ENCODE data around the gene NECTIN4. TPM values are rescaled to one million over a fixed set of nuclear protein-coding genes. Genes with fewer than 3 reads are reported as not detected.

NECTIN4 gene
- total RNA-seq, 2 donors from 2014 or later: 4.6 to 7.8 TPM

- no peaks in the 10 kb centered on the region for H3K9me3 ChIP-seq
- no peaks in the 10 kb centered on the region for H3K27me3 ChIP-seq
- no peaks in the 10 kb centered on the region for H3K36me3 ChIP-seq
- H3K27ac ChIP-seq: no peak overlapping the region
- H3K9ac ChIP-seq (ENCODE audit: low read depth in 2 of 2, low read length in 2 of 2): no peak overlapping the region
- H3K4me1 ChIP-seq: peaks cover 3% of the 10 kb centered on the region
- no peak overlapping the region for H3K4me3 ChIP-seq
- DNase-seq: no peak
- TF ChIP-seq, protein P1, sequence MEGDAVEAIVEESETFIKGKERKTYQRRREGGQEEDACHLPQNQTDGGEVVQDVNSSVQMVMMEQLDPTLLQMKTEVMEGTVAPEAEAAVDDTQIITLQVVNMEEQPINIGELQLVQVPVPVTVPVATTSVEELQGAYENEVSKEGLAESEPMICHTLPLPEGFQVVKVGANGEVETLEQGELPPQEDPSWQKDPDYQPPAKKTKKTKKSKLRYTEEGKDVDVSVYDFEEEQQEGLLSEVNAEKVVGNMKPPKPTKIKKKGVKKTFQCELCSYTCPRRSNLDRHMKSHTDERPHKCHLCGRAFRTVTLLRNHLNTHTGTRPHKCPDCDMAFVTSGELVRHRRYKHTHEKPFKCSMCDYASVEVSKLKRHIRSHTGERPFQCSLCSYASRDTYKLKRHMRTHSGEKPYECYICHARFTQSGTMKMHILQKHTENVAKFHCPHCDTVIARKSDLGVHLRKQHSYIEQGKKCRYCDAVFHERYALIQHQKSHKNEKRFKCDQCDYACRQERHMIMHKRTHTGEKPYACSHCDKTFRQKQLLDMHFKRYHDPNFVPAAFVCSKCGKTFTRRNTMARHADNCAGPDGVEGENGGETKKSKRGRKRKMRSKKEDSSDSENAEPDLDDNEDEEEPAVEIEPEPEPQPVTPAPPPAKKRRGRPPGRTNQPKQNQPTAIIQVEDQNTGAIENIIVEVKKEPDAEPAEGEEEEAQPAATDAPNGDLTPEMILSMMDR (IDR thresholded peaks at IDR 0.05): no peak
- intact Hi-C loops (cut with DNase I): no loop called here
Observed at GRCh38 chr1:161081519-161081918, 7.8 kb downstream of the NECTIN4 start.

GRCh38 chr1:161080441-161081405 lies 8.6 kb downstream of the NECTIN4 start:
- no peaks in the 10 kb centered on the region for H3K9me3 ChIP-seq
- no peaks in the 10 kb centered on the region for H3K27me3 ChIP-seq
- no peak for DNase-seq
- H3K27ac ChIP-seq: no peak overlapping the region
- TF ChIP-seq, protein P1 (IDR thresholded peaks at IDR 0.05): no peak
- intact Hi-C loops (cut with DNase I): no loop called here
- no peak overlapping the region for H3K4me3 ChIP-seq
- no peak overlapping the region for H3K9ac ChIP-seq (ENCODE audit: low read depth in 2 of 2, low read length in 2 of 2)
- H3K4me1 ChIP-seq: peaks cover 3% of the 10 kb centered on the region
- H3K36me3 ChIP-seq: no peaks in the 10 kb centered on the region

GRCh38 chr1:161079436-161080110 lies 9.8 kb downstream of the NECTIN4 start:
- Histone ChIP-seq H3K4me3 (no peak overlapping the region), H3K27ac (no peak overlapping the region), H3K27me3 (no peaks in the 10 kb centered on the region), H3K36me3 (no peaks in the 10 kb centered on the region), H3K9ac (ENCODE audit: low read depth in 2 of 2, low read length in 2 of 2) (no peak overlapping the region), H3K9me3 (no peaks in the 10 kb centered on the region), H3K4me1 (peaks cover 3% of the 10 kb centered on the region)
- DNase-seq: no peak
- TF ChIP-seq, protein P1 (IDR thresholded peaks at IDR 0.05): no peak
- intact Hi-C loops (cut with DNase I): no loop called here

DNA sequence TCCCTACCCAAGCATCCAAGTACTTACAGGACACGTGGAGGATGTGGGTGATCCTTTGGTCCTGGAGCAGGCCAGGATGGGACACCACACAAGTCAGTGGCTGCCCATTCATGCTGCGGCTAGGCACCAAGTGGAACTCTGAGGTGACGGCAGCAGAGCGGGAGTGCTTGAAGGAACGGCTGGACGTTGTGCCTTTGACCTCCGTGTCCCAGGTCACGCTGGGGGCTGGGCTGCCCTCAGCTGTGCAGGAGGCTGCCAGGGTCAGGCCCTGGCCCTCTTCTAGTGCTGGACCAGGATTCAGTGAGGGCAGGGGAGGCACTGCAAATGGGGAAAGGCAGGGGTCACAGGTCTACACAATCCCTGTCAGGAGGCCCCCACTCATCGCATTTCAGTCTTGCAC lies 11.9 kb downstream of the NECTIN4 start:
- no peaks in the 10 kb centered on the region for H3K4me1 ChIP-seq
- intact Hi-C loops (cut with DNase I): no loop called here
- H3K27me3 ChIP-seq: no peaks in the 10 kb centered on the region
- TF ChIP-seq, protein P1 (IDR thresholded peaks at IDR 0.05): no peak
- H3K4me3 ChIP-seq: no peak overlapping the region
- H3K9ac ChIP-seq (ENCODE audit: low read depth in 2 of 2, low read length in 2 of 2): no peak overlapping the region
- DNase-seq: no peak
- H3K27ac ChIP-seq: no peak overlapping the region
- H3K9me3 ChIP-seq: no peaks in the 10 kb centered on the region
- H3K36me3 ChIP-seq: no peaks in the 10 kb centered on the region

DNA sequence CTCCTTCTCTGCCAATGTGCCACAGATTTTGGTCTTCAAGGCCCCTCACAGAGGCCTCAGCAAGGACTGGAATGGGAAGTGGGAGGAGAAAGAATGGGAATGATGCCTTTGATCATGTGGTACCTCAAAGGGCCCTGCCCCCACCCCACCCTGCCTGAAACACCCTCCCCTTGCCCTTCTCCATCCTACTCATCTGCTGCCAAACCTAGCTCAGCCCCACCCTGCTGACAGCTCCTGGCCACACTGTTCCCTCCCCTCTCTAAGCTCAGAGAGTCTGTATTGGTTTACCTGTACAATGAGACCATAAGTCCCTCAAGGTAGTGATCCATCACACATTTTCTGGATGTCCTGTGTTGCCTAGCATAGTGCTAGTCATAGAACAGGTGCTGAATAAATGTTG lies 12.9 kb downstream of the NECTIN4 start:
- no peaks in the 10 kb centered on the region for H3K4me1 ChIP-seq
- H3K9ac ChIP-seq (ENCODE audit: low read depth in 2 of 2, low read length in 2 of 2): no peak overlapping the region
- H3K27me3 ChIP-seq: no peaks in the 10 kb centered on the region
- no peaks in the 10 kb centered on the region for H3K36me3 ChIP-seq
- TF ChIP-seq, protein P1 (IDR thresholded peaks at IDR 0.05): no peak
- DNase-seq: no peak
- no peak overlapping the region for H3K4me3 ChIP-seq
- no peaks in the 10 kb centered on the region for H3K9me3 ChIP-seq
- no peak overlapping the region for H3K27ac ChIP-seq
- intact Hi-C loops (cut with DNase I): no loop called here
